PC-3 (cell line): ENCODE data around the gene EFCAB11.

Experiments
- CTCF ChIP-seq: fragments of 300-600 bp; sonication (generic); conservative IDR thresholded peaks from 2 replicates; pipeline ENCODE4 v1.5.1; 2017; ENCODE audit warnings: antibody characterized with exemption, low read depth, mild to moderate bottlenecking, low read length
- EZH2 ChIP-seq: fragments of 300-600 bp; sonication (generic); IDR thresholded peaks from one replicate; pipeline ENCODE4 v1.6.1; 2017; ENCODE audit warnings: antibody characterized with exemption, mild to moderate bottlenecking, low read length; ENCODE audit not compliant: unreplicated experiment
- EZH2phosphoT487 ChIP-seq: fragments of 300-600 bp; sonication (generic); IDR thresholded peaks from 2 replicates; pipeline ENCODE4 v1.6.1; 2018; ENCODE audit warnings: mild to moderate bottlenecking, antibody characterized with exemption, low read length, borderline replicate concordance

- TF ChIP-seq EZH2 = no peak
- TF ChIP-seq CTCF = no peak
- no peak for TF ChIP-seq EZH2phosphoT487
Observed at GRCh38 chr14:89748004-89748403, 206.5 kb downstream of the EFCAB11 start.
